ENCODE results near the gene GP2.

DNA sequence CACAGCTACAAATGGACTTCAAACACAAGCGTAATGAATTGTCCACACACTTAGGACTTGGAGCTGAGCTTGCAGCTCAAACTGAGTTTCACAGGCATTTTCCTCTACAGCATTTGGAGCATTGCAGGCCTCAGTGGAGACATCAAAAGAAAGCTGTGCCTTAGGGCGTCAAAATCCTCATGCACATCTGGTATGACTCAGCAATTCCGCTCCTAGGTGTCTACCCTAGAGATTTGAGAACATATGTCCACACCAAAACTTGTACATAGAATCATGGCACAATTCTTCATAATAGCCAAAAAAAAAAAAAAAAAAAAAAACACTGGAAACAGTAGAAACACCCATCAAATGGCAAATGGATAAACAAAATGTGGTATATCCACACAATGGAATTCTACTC, 47.1 kb downstream of the GP2 start:
- TF ChIP-seq CTCF (IDR thresholded peaks at IDR 0.05; ENCODE audit: borderline replicate concordance, extremely low read depth, low read length, poor library complexity, severe bottlenecking) (no peak), EZH2 (IDR thresholded peaks at IDR 0.05; ENCODE audit: borderline replicate concordance, low read depth, low read length, severe bottlenecking) (no peak)

Data from DND-41 (cell line).